ENCODE measurements around the gene TRIM59. TPM values are rescaled to one million over a fixed set of nuclear protein-coding genes. Genes with fewer than 3 reads are reported as not detected.
A peak's percentile ranks its signal among the peaks of the same experiment; 100 is the strongest.

The TRIM59 gene
- total and polyA plus RNA-seq, 2 donors (not counting 1 experiment from before 2014, with no cell fraction given) = 5.0 to 22.0 TPM

GRCh38 chr3:160399125-160400029 is 50.2 kb downstream of the TRIM59 start, which contains the start of the genes IFT80 and SMC4:
Gene IFT80 (minus strand): TSS chr3:160399225. CDS start chr3:160384600, 14,625 bp downstream.
Gene SMC4 (plus strand): TSS chr3:160399650. CDS start chr3:160400827, 1,177 bp downstream.
- H2AFZ ChIP-seq (ENCODE audit: insufficient read depth, low read depth, low read length, poor library complexity, severe bottlenecking) = peak within 1 kb of the TSS; percentile 93
- peak within 1 kb of the TSS; percentile 98 for H3K27ac Mint-ChIP-seq
- POLR2A ChIA-PET = interaction anchor here (1.3 kb wide), 1 partner anchor 50 kb away, joined by 4 read pairs; the partner anchor contains the start of gene TRIM59

More at GRCh38 chr3:160399125-160400029, 50.2 kb downstream of the TRIM59 start, which contains the start of the genes IFT80 and SMC4:
- Histone ChIP-seq H3K9ac (ENCODE audit: low read length) (peak within 1 kb of the TSS; percentile 89), H3K36me3 (replicated peaks in 1 of 2; ENCODE audit: control extremely low read depth in 1 of 2, control insufficient read depth in 1 of 2, extremely low read depth in 1 of 2, insufficient read depth in 2 of 2, low read length in 1 of 2) (no peaks in the 10 kb centered on the region), H3K4me1 (ENCODE audit: control insufficient read depth in 2 of 2, insufficient read depth in 2 of 2, low read length in 2 of 2) (peaks cover 26 to 45% of the 10 kb centered on the region in 2 donors), H3K9me3 (ENCODE audit: control extremely low read depth in 1 of 3, control insufficient read depth in 2 of 3, insufficient read depth in 1 of 3, low read length in 2 of 3) (no peaks in the 10 kb centered on the region), H4K20me1 (ENCODE audit: control insufficient read depth, insufficient read depth, low read length, poor library complexity, severe bottlenecking) (peaks cover 33% of the 10 kb centered on the region), H3K4me2 (replicated peaks; ENCODE audit: low read depth, low read length, poor library complexity, severe bottlenecking) (peak within 1 kb of the TSS; percentile 93), H3K27ac (ENCODE audit: low read length in 2 of 2) (peak within 1 kb of the TSS; percentile 69 to 97), H3K27me3 (replicated peaks in 1 of 4; ENCODE audit: control extremely low read depth in 1 of 4, control insufficient read depth in 3 of 4, insufficient read depth in 4 of 4, low read length in 3 of 4) (peaks cover 0 to 25% (median 7%) of the 10 kb centered on the region in 4 experiments), H3K4me3 (ENCODE audit: control extremely low read depth in 1 of 5, extremely low read depth in 1 of 5, insufficient read depth in 1 of 5, low read depth in 2 of 5, low read length in 4 of 5) (peak within 1 kb of the TSS; percentile 71 to 97 (median 85)), H3K79me2 (ENCODE audit: control insufficient read depth, insufficient read depth, low read length) (peaks cover 67% of the 10 kb centered on the region)
- Mint-ChIP-seq H3K4me1 (peaks cover 43% of the 10 kb centered on the region), H3K9me3 (ENCODE audit: insufficient read depth) (no peaks in the 10 kb centered on the region), H3K4me3 (peak within 1 kb of the TSS; percentile 98), H3K27me3 (no peaks in the 10 kb centered on the region)
- TF ChIP-seq EZH2 (IDR thresholded peaks at IDR 0.05; ENCODE audit: borderline replicate concordance, insufficient read depth, low read depth, low read length, poor library complexity, severe bottlenecking) = no peak
- TF ChIP-seq, protein P1, sequence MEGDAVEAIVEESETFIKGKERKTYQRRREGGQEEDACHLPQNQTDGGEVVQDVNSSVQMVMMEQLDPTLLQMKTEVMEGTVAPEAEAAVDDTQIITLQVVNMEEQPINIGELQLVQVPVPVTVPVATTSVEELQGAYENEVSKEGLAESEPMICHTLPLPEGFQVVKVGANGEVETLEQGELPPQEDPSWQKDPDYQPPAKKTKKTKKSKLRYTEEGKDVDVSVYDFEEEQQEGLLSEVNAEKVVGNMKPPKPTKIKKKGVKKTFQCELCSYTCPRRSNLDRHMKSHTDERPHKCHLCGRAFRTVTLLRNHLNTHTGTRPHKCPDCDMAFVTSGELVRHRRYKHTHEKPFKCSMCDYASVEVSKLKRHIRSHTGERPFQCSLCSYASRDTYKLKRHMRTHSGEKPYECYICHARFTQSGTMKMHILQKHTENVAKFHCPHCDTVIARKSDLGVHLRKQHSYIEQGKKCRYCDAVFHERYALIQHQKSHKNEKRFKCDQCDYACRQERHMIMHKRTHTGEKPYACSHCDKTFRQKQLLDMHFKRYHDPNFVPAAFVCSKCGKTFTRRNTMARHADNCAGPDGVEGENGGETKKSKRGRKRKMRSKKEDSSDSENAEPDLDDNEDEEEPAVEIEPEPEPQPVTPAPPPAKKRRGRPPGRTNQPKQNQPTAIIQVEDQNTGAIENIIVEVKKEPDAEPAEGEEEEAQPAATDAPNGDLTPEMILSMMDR (IDR thresholded peaks at IDR 0.05) = no peak
- CTCF ChIA-PET = interaction anchor here (1.1 to 2.0 kb wide), 5 partner anchors 14 to 476 kb away, joined by 3 to 9 read pairs (median 4); partner anchors contain the start of gene IL12A
- DNase-seq (peak; percentile 97), ATAC-seq (ENCODE audit: low read depth) (peak; percentile 96)
- under 1% methylated on average over 59 of the region's 63 CpGs for WGBS (ENCODE audit: insufficient coverage)
- intact Hi-C loops (cut with micrococcal nuclease) = loop anchor here (1.0 to 10.0 kb wide), 7 partner anchors 50 to 1597 kb away; partner anchors contain the start of genes C3orf80, IL12A, KPNA4 and MFSD1

All from B cell (primary cell).